8988T (cell line): ENCODE data around the gene ANGPTL8.

Experiments
- DNase-seq: peaks from one replicate; pipeline ENCODE4 v3.0.0; 2011

The ANGPTL8 gene

GRCh38 chr19:11264452-11265176, 25.2 kb downstream of the ANGPTL8 start:
- DNase-seq = no peak

DNA sequence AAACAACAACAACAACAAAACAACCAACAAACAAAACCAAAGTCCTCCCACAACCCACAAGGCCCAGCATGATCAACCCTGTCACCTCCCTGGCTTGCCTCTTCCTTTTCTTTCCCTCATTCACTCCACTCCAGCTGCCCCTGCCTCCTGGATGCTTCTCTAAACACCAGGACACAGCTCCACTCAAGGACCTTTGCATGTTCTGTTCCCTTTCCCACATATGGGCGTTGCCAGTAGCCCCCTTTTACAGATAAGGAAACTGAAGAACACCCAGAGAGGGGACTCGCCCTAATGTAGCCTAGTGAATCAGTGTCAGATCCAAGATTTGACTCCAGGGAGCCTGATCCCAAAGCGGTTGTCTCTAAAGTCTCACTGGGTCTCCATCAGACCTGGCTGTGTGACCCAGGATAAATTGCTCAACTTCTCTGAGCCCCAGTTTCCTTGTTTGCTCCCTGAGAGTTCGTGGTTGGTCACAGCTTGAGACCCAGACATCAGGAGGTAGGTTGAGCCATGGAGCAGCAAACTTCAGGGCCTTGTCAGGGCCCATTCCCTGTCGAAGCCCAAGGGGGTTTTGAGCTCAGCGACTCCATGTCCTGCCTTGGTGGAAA, 25.9 kb downstream of the ANGPTL8 start:
- no peak for DNase-seq

DNA sequence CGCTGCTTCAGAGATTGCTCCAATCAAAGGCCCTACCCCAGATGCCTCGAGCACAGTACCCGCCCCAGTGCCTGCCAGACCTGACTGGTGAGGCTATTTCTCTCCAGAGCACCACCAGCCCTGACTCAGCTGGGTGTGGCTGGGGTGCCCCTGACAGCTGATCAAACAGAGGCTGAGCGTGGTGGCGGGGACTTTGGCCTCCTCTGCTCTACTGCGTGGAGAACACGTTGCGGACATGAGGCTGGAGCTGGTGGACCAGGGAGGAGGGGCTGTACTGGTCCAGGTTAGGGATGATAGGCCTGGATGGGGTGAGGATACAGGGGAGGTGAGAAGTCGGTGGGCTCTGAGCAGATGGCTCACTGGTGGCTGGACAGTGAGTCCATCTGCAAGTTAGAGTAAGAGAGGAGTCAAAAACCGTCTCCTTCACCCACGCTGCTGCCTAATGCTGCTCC, 26.4 kb downstream of the ANGPTL8 start:
- DNase-seq = no peak

GRCh38 chr19:11267316-11268085, 28.1 kb downstream of the ANGPTL8 start:
- no peak for DNase-seq

DNA sequence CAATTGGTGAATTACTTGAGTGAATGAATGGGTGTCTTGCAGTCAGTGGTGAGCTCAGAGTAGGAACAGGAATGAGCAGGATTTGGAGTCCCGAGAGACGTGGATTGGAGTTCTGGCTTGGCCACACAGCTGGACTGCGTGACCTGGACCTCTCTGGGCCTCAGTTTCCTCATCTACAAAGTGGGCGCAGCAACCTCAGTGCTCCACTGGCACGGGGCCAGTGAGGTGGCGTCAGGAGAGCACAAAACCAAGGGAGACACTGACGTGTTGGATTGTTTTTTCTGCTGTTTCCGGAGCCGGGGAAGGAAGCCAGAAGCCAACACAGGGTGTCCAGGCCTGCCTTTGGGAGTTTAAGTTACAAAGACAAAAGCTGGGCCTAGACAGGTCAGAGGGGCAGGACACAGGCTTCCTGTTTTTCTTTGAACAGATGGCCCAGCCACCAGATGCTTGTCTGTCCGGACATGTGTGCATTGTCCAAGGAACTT, 29.4 kb downstream of the ANGPTL8 start:
- no peak for DNase-seq

GRCh38 chr19:11269408-11269807, 30.0 kb downstream of the ANGPTL8 start:
- no peak for DNase-seq

- DNase-seq = no peak
Observed at GRCh38 chr19:11273296-11273695, 33.9 kb downstream of the ANGPTL8 start.

- no peak for DNase-seq
Observed at GRCh38 chr19:11273989-11274388, 34.6 kb downstream of the ANGPTL8 start.

DNA sequence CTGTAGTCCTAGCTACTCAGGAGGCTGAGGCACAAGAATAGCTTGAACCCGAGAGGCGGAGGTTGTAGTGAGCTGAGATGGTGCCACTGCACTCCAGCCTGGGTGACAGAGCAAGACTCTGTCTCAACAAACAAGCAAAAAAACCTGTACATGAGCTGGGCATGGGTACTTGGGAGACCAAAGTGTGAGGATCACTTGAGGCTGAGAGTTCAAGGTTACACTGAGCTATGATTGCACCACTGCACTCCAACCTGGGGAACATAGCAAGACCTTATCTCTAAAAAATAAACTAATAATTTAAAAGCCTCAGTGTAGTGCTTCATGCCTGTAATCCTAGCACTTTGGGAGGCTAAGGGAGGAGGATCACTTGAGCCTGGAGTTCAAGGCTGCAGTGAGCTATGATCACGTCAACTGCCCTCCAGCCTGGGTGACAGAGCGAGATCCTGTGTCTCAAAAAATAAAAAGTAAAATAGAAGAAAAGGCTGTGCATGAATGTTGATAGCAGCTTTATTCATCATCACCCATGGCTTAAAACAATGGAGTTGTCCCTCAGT, 35.2 kb downstream of the ANGPTL8 start:
- no peak for DNase-seq

DNA sequence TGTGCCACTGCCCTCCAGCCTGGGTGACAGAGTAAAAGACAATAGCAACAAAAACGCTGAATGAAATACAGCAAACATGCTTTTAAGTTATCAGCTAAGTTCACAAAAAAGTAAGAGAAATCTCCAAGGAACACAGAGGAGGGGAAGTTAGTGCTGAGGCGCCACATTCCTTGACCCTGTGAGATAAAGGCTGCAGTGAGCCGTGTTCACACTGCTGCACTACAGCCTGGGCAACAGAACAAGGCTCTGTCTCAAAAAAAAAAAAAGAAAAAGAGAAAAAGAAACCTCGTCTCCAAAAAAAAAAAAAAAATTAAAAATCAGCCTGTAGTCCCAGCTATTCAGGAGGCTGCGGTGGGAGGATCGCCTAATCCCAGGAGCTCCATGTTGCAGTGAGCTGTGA, 39.3 kb downstream of the ANGPTL8 start:
- DNase-seq = no peak

DNA sequence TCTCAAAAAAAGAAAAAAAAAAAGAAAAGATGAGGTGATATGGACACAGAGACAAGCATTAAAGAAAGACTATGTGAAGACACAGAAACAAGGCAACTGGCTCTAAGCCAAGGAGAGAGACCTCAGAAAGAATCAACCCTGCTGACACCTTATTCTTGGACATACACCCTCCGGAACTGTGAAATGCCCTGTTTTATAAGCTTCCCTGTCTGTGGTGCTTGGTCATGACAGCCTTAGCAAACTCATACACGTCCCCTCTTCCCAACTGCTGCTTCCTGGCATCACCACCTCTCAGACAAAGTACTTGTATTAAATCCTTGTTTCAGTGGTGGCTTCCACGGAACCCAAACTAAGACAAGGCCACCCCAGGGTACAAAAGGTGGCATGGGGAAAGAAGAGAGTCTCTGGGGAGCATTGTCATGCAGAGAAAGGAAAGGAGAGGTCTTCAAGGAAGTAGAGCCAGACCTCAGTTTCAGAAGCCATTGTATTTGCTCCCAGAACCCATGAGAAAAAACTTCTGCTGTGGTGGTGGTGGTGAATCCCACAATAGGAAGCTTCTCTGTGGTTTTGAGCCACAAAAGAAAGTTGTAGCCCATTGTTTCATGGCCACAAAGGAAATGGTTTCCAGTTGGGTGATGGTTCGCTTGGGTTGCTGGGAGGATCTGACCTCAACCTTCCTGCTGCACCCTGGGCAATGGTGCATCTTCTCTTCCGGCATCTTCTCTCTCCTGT, 40.3 kb downstream of the ANGPTL8 start:
- DNase-seq = no peak

DNA sequence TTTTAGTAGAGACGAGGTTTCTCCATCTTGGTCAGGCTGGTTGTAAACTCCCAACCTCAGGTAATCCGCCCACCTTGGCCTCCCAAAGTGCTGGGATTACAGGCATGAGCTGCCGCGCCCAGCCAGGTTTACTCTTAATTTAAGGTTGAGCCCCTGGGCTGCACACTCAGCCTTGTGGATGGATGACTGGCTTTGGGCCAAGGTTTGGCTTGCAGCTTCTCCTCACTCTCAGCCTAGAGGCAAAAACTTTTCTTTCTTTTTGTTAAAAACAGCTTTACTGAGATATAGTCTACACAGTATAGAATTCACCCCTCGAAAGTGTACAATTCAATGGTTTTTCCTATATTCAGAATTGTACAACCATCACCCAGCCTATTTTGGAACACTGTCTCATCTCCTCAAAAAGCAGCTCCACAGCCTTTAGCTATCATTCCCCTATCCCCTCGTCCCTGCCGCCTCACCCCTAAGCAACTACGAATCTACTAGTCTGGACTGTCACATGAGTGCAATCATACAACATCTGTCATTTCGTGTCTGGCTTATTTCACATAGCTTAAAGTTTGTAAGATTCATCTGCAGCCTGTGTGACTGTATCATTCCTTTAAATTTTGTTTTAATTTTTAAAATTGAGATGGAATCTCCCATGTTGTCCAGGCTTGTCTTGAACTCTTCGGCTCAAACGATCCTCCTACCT, 42.1 kb downstream of the ANGPTL8 start:
- no peak for DNase-seq

DNA sequence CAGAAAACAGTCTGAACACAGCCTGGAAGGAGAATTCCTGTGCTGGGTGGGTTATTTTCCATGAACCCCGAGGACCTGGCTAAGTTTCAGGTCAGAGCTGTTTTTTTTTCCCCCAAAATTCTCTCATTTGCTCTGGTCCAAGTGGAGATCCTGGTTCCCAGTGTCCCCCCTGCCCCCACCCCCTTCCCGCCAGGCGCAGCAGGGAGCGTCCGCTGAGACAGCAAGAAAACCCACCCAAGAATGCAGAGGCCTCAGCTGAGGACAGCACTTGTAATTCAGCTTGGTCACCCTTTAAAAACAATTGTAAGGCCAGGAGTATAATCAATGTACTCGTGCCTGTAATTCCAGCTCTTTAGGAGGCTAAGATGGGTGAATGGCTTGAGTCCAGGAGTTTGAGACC, 45.1 kb downstream of the ANGPTL8 start:
- no peak for DNase-seq

- DNase-seq = no peak
Observed at GRCh38 chr19:11286312-11286974, 47.0 kb downstream of the ANGPTL8 start.

DNA sequence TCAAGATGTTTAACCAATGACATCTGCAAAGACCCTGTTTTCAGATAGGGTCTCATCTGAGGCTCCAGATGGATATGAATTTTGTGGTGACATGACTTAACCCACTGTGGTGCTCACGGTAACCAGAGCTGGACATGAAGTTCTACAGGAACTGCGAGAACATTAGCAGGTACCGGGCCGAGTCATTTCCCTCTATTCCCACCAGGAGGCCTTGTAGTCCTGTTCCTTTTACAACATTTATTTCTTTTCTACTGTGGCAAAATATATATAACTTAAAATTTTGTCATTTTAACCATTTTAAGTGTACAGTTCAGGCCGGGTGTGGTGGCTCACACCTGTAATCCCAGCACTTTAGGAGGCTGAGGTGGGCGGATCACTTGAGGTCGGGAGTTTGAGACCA, 48.9 kb downstream of the ANGPTL8 start:
- no peak for DNase-seq

DNA sequence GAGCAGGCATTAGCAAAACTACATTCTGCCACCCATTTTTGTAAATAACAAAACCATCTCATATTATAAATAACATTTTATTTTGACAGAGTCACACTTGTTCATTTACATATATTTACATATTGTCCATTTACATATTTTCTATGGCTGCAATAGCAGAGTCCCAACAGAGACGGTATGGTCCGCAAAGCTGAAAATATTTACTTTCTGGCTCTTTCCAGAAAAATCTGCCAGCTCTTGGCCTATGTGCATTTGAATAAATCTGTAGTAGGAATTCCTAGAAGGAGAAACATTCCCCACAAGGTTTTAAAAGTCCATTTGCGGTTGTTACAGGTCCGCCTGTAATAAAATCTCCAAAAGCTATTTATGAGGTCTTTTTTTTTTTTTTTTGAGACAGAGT, 50.8 kb downstream of the ANGPTL8 start:
- no peak for DNase-seq

DNA sequence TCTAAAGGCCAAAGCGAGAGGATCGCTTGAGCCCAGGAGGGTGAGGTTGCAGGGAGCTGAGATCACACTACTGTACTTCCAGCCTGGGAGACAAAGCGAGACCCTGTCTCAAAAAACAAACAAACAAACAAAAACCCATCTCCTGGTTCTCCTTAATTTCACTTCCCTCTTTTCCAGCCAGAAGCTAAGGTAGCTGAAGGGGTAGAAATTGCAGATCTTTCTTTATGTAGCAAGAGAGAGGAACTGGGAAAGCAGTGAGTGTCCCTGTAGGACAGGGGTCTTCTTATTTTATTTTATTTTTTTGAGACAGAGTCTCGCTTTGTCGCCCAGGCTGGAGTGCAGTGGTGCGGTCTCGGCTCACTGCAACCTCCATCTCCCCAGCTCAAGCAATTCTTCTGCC, 52.0 kb downstream of the ANGPTL8 start:
- no peak for DNase-seq
